PFSK-1 (cell line): ENCODE results near the gene SHISAL2A.

Experiments used
- FOXP2 ChIP-seq: optimal IDR thresholded peaks from 2 replicates; pipeline ENCODE3; 2011; ENCODE audit warnings: borderline replicate concordance, control low read depth, inconsistent platforms; ENCODE audit not compliant: insufficient read depth; ENCODE audit errors: extremely low read length, extremely low read depth
- POLR2AphosphoS5 ChIP-seq: IDR thresholded peaks from 2 replicates; pipeline ENCODE4 v1.6.1; 2012; ENCODE audit warnings: low read depth, mild to moderate bottlenecking, control low read depth, low read length, moderate library complexity
- TAF1 ChIP-seq: IDR thresholded peaks from 2 replicates; pipeline ENCODE4 v1.6.1; 2012; ENCODE audit warnings: low read length, control low read depth, borderline replicate concordance; ENCODE audit not compliant: insufficient read depth
- TF ChIP-seq, protein P1 (sequence below), 2 experiments: IDR thresholded peaks; 2 replicates each; pipeline versions ENCODE4 v1.6.1 to v1.8.0; 2011 to 2012; ENCODE audit warnings: low read depth in 2 of 2, low read length in 2 of 2, control low read depth in 1 of 2, inconsistent platforms in 1 of 2, mild to moderate bottlenecking in 1 of 2, moderate library complexity in 1 of 2; ENCODE audit not compliant: insufficient read depth in 1 of 2

DNA sequence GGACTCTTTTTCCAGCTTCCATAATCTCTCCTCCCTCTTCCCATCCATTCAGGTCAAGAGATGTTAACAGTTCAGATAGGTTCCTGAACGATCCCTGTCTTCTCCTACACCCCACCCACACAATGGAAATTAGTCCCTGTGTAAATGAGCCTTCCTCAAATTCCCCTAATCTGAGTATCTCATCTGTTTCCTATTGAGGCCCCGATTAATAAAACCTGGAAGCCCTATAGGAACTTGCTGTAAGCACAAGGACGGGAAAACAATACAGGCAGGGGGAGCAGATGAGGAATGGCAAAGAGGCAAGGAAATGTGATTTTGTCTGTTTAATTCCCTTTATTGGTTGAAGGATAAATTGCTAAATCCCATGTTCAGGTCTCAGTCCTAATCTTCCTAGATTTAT is 37.9 kb upstream of the SHISAL2A start:
- no peak for TF ChIP-seq POLR2AphosphoS5
- no peak for TF ChIP-seq TAF1
- TF ChIP-seq, protein P1, sequence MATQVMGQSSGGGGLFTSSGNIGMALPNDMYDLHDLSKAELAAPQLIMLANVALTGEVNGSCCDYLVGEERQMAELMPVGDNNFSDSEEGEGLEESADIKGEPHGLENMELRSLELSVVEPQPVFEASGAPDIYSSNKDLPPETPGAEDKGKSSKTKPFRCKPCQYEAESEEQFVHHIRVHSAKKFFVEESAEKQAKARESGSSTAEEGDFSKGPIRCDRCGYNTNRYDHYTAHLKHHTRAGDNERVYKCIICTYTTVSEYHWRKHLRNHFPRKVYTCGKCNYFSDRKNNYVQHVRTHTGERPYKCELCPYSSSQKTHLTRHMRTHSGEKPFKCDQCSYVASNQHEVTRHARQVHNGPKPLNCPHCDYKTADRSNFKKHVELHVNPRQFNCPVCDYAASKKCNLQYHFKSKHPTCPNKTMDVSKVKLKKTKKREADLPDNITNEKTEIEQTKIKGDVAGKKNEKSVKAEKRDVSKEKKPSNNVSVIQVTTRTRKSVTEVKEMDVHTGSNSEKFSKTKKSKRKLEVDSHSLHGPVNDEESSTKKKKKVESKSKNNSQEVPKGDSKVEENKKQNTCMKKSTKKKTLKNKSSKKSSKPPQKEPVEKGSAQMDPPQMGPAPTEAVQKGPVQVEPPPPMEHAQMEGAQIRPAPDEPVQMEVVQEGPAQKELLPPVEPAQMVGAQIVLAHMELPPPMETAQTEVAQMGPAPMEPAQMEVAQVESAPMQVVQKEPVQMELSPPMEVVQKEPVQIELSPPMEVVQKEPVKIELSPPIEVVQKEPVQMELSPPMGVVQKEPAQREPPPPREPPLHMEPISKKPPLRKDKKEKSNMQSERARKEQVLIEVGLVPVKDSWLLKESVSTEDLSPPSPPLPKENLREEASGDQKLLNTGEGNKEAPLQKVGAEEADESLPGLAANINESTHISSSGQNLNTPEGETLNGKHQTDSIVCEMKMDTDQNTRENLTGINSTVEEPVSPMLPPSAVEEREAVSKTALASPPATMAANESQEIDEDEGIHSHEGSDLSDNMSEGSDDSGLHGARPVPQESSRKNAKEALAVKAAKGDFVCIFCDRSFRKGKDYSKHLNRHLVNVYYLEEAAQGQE (IDR thresholded peaks at IDR 0.05; ENCODE audit: insufficient read depth in 1 of 2, low read depth in 2 of 2, low read length in 2 of 2) = no peak
- TF ChIP-seq FOXP2 = no peak
